Panc1 (cell line): ENCODE results near the gene TMEM182.

Experiments
- CTCF ChIP-seq: fragments of 450-650 bp; IDR thresholded peaks from 2 replicates; pipeline ENCODE4 v1.5.1; 2017; ENCODE audit warnings: mild to moderate bottlenecking
- REST ChIP-seq, 2 experiments: IDR thresholded peaks; 2 replicates each; pipeline ENCODE4 v1.6.1; 2011 to 2012; ENCODE audit warnings: low read depth in 2 of 2, control low read depth in 1 of 2, low read length in 1 of 2, mild to moderate bottlenecking in 1 of 2, moderate library complexity in 1 of 2; ENCODE audit not compliant: insufficient read depth in 1 of 2
- TCF7L2 ChIP-seq: IDR thresholded peaks from 2 replicates; pipeline ENCODE4 v1.6.1; 2011; ENCODE audit warnings: mild to moderate bottlenecking, low read depth, low read length, inconsistent platforms

- TF ChIP-seq CTCF (no peak), REST (IDR thresholded peaks at IDR 0.05; ENCODE audit: insufficient read depth in 1 of 2, low read depth in 2 of 2, low read length in 1 of 2) (no peak), TCF7L2 (no peak)
These were observed 26.5 kb downstream of the TMEM182 start for GRCh38 chr2:102788216-102788884.
